Keratinocyte (primary cell): ENCODE data around the gene BRAT1. TPM values are rescaled to one million over a fixed set of nuclear protein-coding genes. Genes with fewer than 3 reads are reported as not detected.
A peak's percentile ranks its signal among the peaks of the same experiment; 100 is the strongest.

ENCODE experiments used
- DNase-seq: peaks from one replicate; pipeline ENCODE4 v3.0.0-alpha.2; 2011; ENCODE audit warnings: low read depth, missing footprints, low spot score
- FAIRE-seq: peaks from 2 replicates; lab custom pipeline; 2011; peaks lifted over from hg19 to GRCh38; lab: Jason Lieb, UNC
- H2AFZ ChIP-seq: 2 replicates; pipeline ENCODE4 v1.6.0; 2012; ENCODE audit warnings: low read length, control low read depth, inconsistent platforms; ENCODE audit not compliant: control insufficient read depth
- H3K27ac ChIP-seq: 2 replicates; pipeline ENCODE4 v1.5.1; 2011; ENCODE audit warnings: low read length; ENCODE audit not compliant: control insufficient read depth, insufficient read depth
- H3K27me3 ChIP-seq: 3 replicates; pipeline ENCODE4 v1.6.0; 2011; ENCODE audit warnings: low read length; ENCODE audit not compliant: control insufficient read depth, insufficient read depth; ENCODE audit errors: extremely low read depth
- H3K36me3 ChIP-seq, 2 experiments: 2 replicates in 1 of 2; 3 replicates in 1 of 2; pipeline ENCODE4 v1.5.1; 2011; ENCODE audit warnings: low read length in 2 of 2, mild to moderate bottlenecking in 1 of 2; ENCODE audit not compliant: control insufficient read depth in 2 of 2, insufficient read depth in 2 of 2; ENCODE audit errors: extremely low read depth in 1 of 2
- H3K4me1 ChIP-seq: 3 replicates; pipeline ENCODE4 v1.5.1; 2011; ENCODE audit warnings: low read length; ENCODE audit not compliant: control insufficient read depth, insufficient read depth; ENCODE audit errors: extremely low read depth
- H3K4me2 ChIP-seq: 3 replicates; pipeline ENCODE4 v1.6.0; 2011; ENCODE audit warnings: low read depth, low read length; ENCODE audit not compliant: control insufficient read depth, insufficient read depth; ENCODE audit errors: extremely low read depth
- H3K4me3 ChIP-seq, 3 experiments: fragments of 200-600 bp in 1 of 3; sonication (generic) in 1 of 3; 2 replicates in 2 of 3; 3 replicates in 1 of 3; pipeline ENCODE4 v1.5.1; 2011 to 2016; ENCODE audit warnings: low read length in 3 of 3, mild to moderate bottlenecking in 3 of 3, control low read depth in 2 of 3, inconsistent platforms in 1 of 3, low read depth in 1 of 3, mixed read lengths in 1 of 3, mixed run types in 1 of 3, moderate library complexity in 1 of 3; ENCODE audit not compliant: control insufficient read depth in 2 of 3, insufficient read depth in 2 of 3; ENCODE audit errors: extremely low read depth in 1 of 3
- H3K79me2 ChIP-seq: 2 replicates; pipeline ENCODE4 v1.6.0; 2012; ENCODE audit warnings: low read length; ENCODE audit not compliant: control insufficient read depth, insufficient read depth
- H3K9ac ChIP-seq: 3 replicates; pipeline ENCODE4 v1.6.0; 2011; ENCODE audit warnings: low read length; ENCODE audit not compliant: control insufficient read depth, insufficient read depth; ENCODE audit errors: extremely low read depth
- H3K9me1 ChIP-seq: 3 replicates; pipeline ENCODE4 v1.6.0; 2011; ENCODE audit warnings: low read length; ENCODE audit not compliant: control insufficient read depth, insufficient read depth; ENCODE audit errors: extremely low read depth
- H3K9me3 ChIP-seq: 2 replicates; pipeline ENCODE4 v1.5.1; 2012; ENCODE audit warnings: low read depth, low read length; ENCODE audit not compliant: control insufficient read depth
- H4K20me1 ChIP-seq: 3 replicates; pipeline ENCODE4 v1.6.0; 2011; ENCODE audit warnings: low read length; ENCODE audit not compliant: control insufficient read depth, insufficient read depth; ENCODE audit errors: extremely low read depth
- EZH2 ChIP-seq: IDR thresholded peaks from one replicate; pipeline ENCODE4 v1.6.1; 2012; ENCODE audit warnings: inconsistent platforms, mild to moderate bottlenecking, low read length, moderate library complexity
- dilution Hi-C: fragments of 300-500 bp; cut with MboI; formaldehyde crosslinking; loops from one replicate; pipeline ENCODE4 v1.7.0; 2020; ENCODE audit warnings: low sequenced_read_pairs; ENCODE audit not compliant: extremely low pct_ligation_motif_present
- polyA plus RNA-seq, 5 experiments: library from polyadenylated mRNA; depleted of rRNA in 3 of 5; stranded (reverse) in 3 of 5; stranded (forward) in 1 of 5; unstranded in 1 of 5; fragments of >200 nt; gene quantifications; 1 replicate in 1 of 5; 2 replicates in 3 of 5; 3 replicates in 1 of 5; pipeline versions ENCODE4 v1.2.1 to v1.2.3, GENCODE V29; 2011 to 2012; ENCODE audit warnings: missing spikeins in 2 of 5, low read depth in 1 of 5, low replicate concordance in 1 of 5
- TF ChIP-seq, protein P1 (sequence below), 3 experiments: IDR thresholded peaks in 1 of 3; conservative IDR thresholded peaks in 1 of 3; optimal IDR thresholded peaks in 1 of 3; 2 replicates in 2 of 3; 3 replicates in 1 of 3; pipeline versions ENCODE3 to v1.5.1; 2011; ENCODE audit warnings: low read length in 3 of 3, mild to moderate bottlenecking in 3 of 3, moderate library complexity in 2 of 3, control low read depth in 1 of 3, inconsistent platforms in 1 of 3; ENCODE audit not compliant: insufficient read depth in 2 of 3; ENCODE audit errors: extremely low read depth in 1 of 3

BRAT1 gene
- polyA plus RNA-seq, 1 donor (not counting 4 experiments of a cell fraction or from before 2014, with no cell fraction given): 6.4 TPM

DNA sequence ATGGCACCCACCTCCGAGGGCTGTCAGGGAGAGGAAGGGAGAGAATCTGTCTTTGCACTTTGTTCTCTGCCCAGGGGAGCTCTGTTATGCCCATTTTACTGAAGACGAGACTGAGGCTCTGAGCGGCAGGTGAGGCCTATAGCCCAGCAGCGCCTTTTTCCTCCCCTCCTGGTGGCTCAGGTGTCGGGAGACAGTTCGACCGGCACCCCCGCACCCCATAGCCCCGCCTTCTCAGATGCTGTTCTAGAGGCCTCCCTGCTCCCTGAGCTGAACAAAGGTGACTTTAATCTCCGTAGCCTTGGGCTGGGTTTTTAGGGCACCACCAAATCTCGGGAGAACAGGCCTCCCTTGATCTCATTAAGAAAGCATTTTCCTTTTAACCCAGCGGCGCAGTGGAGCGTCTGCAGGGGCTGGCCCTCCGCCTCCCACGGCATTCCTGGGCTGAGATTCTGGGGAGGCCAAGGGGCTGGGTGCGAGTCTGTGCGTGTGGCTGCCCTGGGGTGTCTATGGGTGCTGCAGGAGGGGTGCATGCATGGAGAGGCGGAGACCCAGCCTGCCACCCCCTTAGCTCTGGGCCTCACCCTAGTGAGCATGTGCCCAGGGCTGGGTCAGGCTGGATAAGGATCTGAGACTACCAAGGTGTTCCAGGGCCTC is 32.4 kb downstream of the BRAT1 start:
- Histone ChIP-seq H3K9ac (peak overlapping the region; percentile 79), H3K27ac (peak overlapping the region; percentile 95), H3K4me3 (peak overlapping the region; percentile 56 to 63 (median 57)), H2AFZ (no peak overlapping the region), H3K9me3 (no peaks in the 10 kb centered on the region), H3K4me2 (peak overlapping the region; percentile 96), H4K20me1 (peaks cover 7% of the 10 kb centered on the region), H3K9me1 (no peaks in the 10 kb centered on the region), H3K4me1 (peaks cover 51% of the 10 kb centered on the region), H3K79me2 (peaks cover 20% of the 10 kb centered on the region), H3K27me3 (no peaks in the 10 kb centered on the region), H3K36me3 (peaks cover 3 to 6% of the 10 kb centered on the region in 2 experiments)
- TF ChIP-seq, protein P1, sequence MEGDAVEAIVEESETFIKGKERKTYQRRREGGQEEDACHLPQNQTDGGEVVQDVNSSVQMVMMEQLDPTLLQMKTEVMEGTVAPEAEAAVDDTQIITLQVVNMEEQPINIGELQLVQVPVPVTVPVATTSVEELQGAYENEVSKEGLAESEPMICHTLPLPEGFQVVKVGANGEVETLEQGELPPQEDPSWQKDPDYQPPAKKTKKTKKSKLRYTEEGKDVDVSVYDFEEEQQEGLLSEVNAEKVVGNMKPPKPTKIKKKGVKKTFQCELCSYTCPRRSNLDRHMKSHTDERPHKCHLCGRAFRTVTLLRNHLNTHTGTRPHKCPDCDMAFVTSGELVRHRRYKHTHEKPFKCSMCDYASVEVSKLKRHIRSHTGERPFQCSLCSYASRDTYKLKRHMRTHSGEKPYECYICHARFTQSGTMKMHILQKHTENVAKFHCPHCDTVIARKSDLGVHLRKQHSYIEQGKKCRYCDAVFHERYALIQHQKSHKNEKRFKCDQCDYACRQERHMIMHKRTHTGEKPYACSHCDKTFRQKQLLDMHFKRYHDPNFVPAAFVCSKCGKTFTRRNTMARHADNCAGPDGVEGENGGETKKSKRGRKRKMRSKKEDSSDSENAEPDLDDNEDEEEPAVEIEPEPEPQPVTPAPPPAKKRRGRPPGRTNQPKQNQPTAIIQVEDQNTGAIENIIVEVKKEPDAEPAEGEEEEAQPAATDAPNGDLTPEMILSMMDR (optimal IDR thresholded peaks at IDR 0.05 in 1 of 3, IDR thresholded peaks at IDR 0.05 in 1 of 3, conservative IDR thresholded peaks at IDR 0.05 in 1 of 3; ENCODE audit: extremely low read depth in 1 of 3, insufficient read depth in 2 of 3, low read length in 3 of 3): no peak
- TF ChIP-seq EZH2: no peak
- dilution Hi-C loops: no loop called here
- FAIRE-seq: peak; percentile 92
- peak; percentile 98 for DNase-seq

GRCh38 chr7:2521952-2522591 is 33.3 kb downstream of the BRAT1 start:
- Histone ChIP-seq H3K9me3 (no peaks in the 10 kb centered on the region), H3K79me2 (peaks cover 20% of the 10 kb centered on the region), H3K27me3 (no peaks in the 10 kb centered on the region), H3K36me3 (peaks cover 3 to 6% of the 10 kb centered on the region in 2 experiments), H2AFZ (no peak overlapping the region), H3K4me2 (peak overlapping the region; percentile 96), H3K4me1 (peaks cover 52% of the 10 kb centered on the region), H3K27ac (peak overlapping the region; percentile 95), H4K20me1 (peaks cover 3% of the 10 kb centered on the region), H3K9ac (peak overlapping the region; percentile 79), H3K9me1 (peaks cover 3% of the 10 kb centered on the region), H3K4me3 (peak overlapping the region; percentile 56 to 74 (median 63))
- dilution Hi-C loops: no loop called here
- FAIRE-seq: peak; percentile 17
- no peak for DNase-seq
- no peak for TF ChIP-seq EZH2
- TF ChIP-seq, protein P1 (optimal IDR thresholded peaks at IDR 0.05 in 1 of 3, IDR thresholded peaks at IDR 0.05 in 1 of 3, conservative IDR thresholded peaks at IDR 0.05 in 1 of 3; ENCODE audit: extremely low read depth in 1 of 3, insufficient read depth in 2 of 3, low read length in 3 of 3): peak in 1 of 3 experiments; percentile 8
